T-helper 2 cell treated with Interferon-gamma antibody and Interleukin-4, amounts not matched to agents 5 μg/mL and 100 μg/mL, for 36 hours (primary cell): ENCODE measurements around the gene TENM4.

Experiments used
- DNase-seq: peaks from one replicate; pipeline ENCODE4 v3.0.0; 2021; ENCODE audit warnings: low spot score
- H3K27ac Mint-ChIP-seq: one replicate; pipeline ENCODE4 v1.8.0; 2021; ENCODE audit warnings: mild to moderate bottlenecking, mixed read lengths
- H3K27me3 Mint-ChIP-seq: one replicate; pipeline ENCODE4 v1.8.0; 2021; ENCODE audit warnings: low read depth, mixed read lengths
- H3K36me3 Mint-ChIP-seq: one replicate; pipeline ENCODE4 v1.8.0; 2021; ENCODE audit warnings: low read depth, mixed read lengths
- H3K4me1 Mint-ChIP-seq: one replicate; pipeline ENCODE4 v1.8.0; 2021; ENCODE audit warnings: low read depth, mixed read lengths
- H3K4me3 Mint-ChIP-seq: one replicate; pipeline ENCODE4 v1.8.0; 2022; ENCODE audit warnings: mild to moderate bottlenecking, moderate library complexity, mixed read lengths
- H3K9me3 Mint-ChIP-seq: one replicate; pipeline ENCODE4 v1.8.0; 2021; ENCODE audit warnings: mixed read lengths

Gene TENM4

DNA sequence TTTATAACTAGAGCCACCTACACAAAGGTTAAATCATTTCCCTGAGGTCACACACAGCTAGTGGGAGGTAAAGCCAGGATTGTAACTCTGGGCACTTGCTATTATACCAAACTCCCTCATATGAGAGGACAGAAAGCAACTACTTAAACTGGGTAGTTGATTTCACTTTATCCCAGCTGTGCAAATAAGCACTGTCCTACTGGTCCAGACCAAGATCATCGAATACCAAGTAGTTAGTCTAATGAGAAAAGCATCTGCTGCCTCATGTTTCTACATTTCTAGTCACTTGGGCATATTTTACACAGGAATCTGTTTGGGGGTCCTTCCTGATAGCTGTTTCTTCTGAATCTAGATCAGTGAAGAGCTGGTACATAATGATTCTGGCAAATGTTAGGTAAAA, 687.5 kb downstream of the TENM4 start:
- Mint-ChIP-seq H3K4me1 (no peaks in the 10 kb centered on the region), H3K4me3 (no peak overlapping the region), H3K27ac (no peak overlapping the region), H3K9me3 (no peaks in the 10 kb centered on the region), H3K36me3 (no peaks in the 10 kb centered on the region), H3K27me3 (peaks cover 9% of the 10 kb centered on the region)
- DNase-seq = no peak

DNA sequence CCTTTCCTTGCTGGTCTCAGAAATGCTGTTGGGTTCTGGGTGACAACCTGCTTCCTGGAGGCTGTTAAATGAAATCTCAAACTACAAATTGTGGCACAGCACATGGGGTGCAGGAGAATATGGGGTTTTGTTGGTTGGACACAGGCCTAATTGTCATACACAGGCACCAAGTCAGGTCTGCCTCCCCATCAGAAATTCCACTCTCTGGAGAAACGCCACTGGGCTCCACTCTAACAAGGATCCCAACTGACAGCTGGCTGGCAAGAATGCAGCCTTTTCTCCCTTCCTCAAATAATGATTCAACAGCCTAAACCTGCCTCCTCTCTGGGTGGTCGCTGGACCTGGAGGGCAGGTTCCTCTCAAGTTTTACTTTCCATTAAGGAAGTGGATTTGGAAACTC, 688.3 kb downstream of the TENM4 start:
- no peaks in the 10 kb centered on the region for H3K4me1 Mint-ChIP-seq

DNA sequence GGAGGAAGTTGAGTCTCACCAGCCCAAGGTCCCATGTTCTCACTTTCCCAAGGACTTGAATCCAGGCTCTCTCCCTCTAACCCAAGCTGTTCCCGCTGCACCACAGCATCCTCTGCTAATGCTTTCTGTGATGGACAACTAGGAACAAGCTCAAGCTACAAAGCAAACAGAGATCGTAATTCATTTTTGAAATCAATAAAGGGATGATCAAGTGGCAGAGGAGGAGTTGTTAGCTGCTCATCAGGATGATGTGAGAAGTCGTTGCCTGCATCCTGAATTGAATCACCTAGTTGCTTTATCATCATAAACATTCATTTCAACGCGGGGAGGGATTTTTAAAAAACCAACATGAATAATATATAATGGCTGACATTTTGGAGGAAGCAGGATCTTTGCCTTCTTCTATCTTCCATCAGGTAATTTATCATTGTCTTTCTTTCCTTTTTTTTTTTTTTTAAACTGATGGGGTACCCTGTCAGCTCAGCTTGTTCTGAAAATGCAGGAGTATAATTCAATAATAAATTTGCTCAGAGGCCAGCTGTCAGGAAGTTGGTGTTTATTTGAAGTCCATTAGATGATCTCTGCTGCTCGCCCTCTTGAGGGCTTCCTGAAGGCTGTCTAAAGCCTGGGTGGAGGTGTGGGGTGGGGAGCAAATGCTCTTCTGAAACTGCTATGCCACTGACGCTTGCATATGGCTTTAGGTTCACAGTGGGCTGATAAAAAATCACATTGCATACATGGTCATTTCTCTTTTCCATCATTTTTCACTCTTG, 691.7 kb downstream of the TENM4 start:
- H3K4me1 Mint-ChIP-seq = no peaks in the 10 kb centered on the region
- H3K9me3 Mint-ChIP-seq = no peaks in the 10 kb centered on the region
- no peak overlapping the region for H3K27ac Mint-ChIP-seq
- H3K27me3 Mint-ChIP-seq = peaks cover 6% of the 10 kb centered on the region
- no peak overlapping the region for H3K4me3 Mint-ChIP-seq
- no peaks in the 10 kb centered on the region for H3K36me3 Mint-ChIP-seq
- DNase-seq = no peak

More for the DNA sequence above, 688.3 kb downstream of the TENM4 start:
- H3K4me3 Mint-ChIP-seq = no peak overlapping the region
- peaks cover 9% of the 10 kb centered on the region for H3K27me3 Mint-ChIP-seq
- no peaks in the 10 kb centered on the region for H3K9me3 Mint-ChIP-seq
- DNase-seq = no peak
- no peak overlapping the region for H3K27ac Mint-ChIP-seq
- no peaks in the 10 kb centered on the region for H3K36me3 Mint-ChIP-seq

DNA sequence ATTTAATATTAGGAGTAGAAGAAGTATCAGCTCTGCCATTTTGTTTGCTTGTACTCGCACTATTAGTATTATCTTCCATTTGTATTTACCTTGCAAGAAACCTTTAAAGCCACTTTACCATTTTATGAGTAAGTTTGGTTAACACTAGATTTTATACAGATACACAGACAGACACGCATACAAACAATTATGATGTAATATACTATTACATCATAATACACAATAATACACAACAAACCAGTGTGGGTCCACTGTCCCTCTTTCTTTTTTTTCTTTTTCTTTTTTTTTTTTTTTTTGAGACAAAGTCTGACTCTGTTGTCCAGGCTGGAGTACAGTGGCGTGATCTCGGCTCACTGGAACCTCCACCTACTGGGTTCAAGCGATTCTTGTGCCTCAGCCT, 695.9 kb downstream of the TENM4 start:
- Mint-ChIP-seq H3K9me3 (no peaks in the 10 kb centered on the region), H3K4me3 (no peak overlapping the region), H3K27ac (no peak overlapping the region), H3K27me3 (peaks cover 5% of the 10 kb centered on the region), H3K4me1 (no peaks in the 10 kb centered on the region), H3K36me3 (no peaks in the 10 kb centered on the region)
- no peak for DNase-seq

DNA sequence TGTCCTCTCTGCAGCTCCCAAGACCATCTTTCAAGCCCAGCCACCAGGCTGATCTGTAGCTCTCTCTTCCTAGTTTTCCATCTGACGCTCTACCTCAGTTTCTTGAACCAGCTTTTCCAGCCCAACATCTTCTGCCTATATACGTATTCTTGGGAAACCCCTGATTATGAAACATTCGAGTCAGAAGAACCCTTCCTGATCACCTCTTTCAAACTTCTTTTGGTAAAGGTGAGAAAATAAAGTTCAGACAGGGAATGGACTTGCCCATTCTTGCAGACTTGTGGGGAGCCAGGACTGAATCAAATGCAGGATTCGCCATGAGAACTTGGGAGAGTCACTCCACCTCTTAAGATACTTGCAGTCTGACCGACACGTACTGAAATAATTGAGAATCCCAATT, 696.6 kb downstream of the TENM4 start:
- DNase-seq = no peak

DNA sequence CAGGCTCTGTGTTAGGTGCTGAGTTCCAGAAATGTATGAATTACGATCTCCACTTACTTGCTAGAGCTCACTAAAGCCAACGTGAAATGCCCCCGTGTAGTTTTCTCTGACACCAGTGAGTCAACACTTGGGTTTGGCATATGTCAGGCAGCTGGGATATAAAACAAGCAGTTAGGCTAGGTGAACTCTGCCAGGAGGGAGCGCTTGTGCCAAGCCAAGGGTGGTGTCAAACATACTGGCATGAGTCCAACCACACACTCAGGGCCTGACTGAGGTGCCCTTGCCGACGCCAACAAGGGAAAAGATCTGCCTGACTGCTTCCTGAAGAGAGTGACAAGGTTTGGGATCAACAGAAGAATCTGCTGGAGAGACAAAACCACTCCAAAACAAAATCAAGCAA, 698.4 kb downstream of the TENM4 start:
- Mint-ChIP-seq H3K27ac (no peak overlapping the region), H3K9me3 (no peaks in the 10 kb centered on the region), H3K27me3 (peaks cover 5% of the 10 kb centered on the region), H3K4me1 (no peaks in the 10 kb centered on the region), H3K4me3 (no peak overlapping the region), H3K36me3 (no peaks in the 10 kb centered on the region)
- DNase-seq = no peak

More for the DNA sequence above, 696.6 kb downstream of the TENM4 start:
- Mint-ChIP-seq H3K9me3 (no peaks in the 10 kb centered on the region), H3K4me1 (no peaks in the 10 kb centered on the region), H3K27me3 (peaks cover 5% of the 10 kb centered on the region), H3K4me3 (no peak overlapping the region), H3K36me3 (no peaks in the 10 kb centered on the region), H3K27ac (no peak overlapping the region)

DNA sequence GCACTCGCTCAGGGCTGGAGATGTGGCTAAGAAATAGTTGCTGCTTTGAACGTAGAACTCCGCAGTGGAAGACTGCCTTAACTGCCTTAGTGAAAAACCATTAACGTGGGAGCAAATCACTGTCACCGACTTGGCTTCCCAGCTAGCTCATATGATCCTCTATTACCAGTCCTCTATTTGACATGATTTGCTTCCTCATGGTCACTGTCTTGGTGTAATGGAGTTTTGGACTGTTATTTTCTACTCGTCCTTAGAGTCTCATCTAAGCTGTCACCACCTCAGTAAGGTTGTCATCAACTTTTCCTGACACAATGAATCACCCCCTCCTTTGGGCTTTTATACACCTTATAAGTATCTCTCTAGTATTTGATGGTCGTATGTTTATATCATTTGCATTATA, 699.1 kb downstream of the TENM4 start:
- Mint-ChIP-seq H3K4me3 (no peak overlapping the region), H3K9me3 (no peaks in the 10 kb centered on the region), H3K36me3 (no peaks in the 10 kb centered on the region), H3K27me3 (peaks cover 5% of the 10 kb centered on the region), H3K27ac (no peak overlapping the region), H3K4me1 (no peaks in the 10 kb centered on the region)
- DNase-seq = no peak

DNA sequence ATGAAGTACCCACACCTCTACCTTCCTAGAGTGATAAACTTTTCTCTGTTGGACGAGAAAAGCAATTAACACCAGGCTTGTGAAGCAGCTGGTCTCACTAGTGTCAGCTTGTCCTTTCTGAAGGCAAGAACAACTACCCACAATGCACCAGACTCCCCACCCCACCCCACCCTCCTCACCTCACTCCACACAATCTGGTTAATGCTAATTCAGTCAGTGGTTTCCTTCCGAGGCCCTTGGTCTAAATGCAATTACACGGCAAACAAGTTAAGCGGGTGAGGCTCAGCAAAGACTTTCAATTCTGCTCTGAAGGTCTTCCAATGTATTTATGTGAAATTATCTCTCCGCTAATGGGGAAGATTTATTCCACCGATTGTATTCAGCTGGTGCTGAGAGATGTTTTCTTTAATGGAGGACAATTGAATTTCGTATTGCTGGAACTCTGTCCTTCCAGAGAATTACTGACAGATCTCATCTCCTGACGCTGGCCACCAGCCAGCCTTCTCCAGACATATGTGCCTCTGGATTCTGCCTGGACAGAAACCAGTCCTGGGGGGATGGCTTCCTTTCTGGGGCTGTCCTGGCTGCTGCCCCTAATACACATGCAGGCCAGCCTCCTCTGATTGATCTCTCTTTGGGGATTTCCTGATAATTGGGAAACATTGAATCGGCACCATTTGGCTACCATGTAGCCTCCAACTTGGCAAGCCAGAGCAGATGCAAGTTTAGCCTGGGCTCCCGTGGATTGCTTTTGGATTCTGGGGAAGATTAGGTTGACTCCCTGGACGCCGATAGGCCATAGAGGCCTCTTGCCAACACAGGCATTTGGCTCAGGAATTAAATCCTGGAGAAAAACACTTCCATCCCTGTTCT, 700.4 kb downstream of the TENM4 start:
- no peak for DNase-seq
- H3K4me3 Mint-ChIP-seq = no peak overlapping the region
- no peaks in the 10 kb centered on the region for H3K36me3 Mint-ChIP-seq
- H3K4me1 Mint-ChIP-seq = no peaks in the 10 kb centered on the region
- H3K9me3 Mint-ChIP-seq = no peaks in the 10 kb centered on the region
- H3K27me3 Mint-ChIP-seq = peaks cover 12% of the 10 kb centered on the region
- H3K27ac Mint-ChIP-seq = no peak overlapping the region

DNA sequence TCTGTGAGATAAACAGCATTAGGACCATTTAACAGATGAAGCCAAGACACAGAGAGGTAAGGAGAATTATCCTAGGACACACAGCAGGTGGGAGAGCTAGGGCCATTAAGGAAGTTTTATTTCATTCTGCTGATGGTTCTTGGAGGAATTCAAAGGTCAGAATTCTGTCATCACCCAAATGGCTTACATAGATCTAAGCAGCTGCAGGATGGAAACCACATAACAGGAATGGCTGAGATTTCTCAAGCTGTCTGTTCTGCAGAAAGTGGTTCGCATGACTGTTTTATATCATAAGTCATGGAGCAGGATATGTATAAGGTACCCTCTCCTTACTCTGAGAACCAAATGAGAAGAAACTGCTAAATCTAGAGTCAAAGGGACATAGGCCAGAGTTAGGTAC, 702.9 kb downstream of the TENM4 start:
- Mint-ChIP-seq H3K36me3 (no peaks in the 10 kb centered on the region), H3K4me3 (no peak overlapping the region), H3K9me3 (no peaks in the 10 kb centered on the region), H3K27ac (no peak overlapping the region), H3K27me3 (peaks cover 7% of the 10 kb centered on the region), H3K4me1 (no peaks in the 10 kb centered on the region)
- no peak for DNase-seq

DNA sequence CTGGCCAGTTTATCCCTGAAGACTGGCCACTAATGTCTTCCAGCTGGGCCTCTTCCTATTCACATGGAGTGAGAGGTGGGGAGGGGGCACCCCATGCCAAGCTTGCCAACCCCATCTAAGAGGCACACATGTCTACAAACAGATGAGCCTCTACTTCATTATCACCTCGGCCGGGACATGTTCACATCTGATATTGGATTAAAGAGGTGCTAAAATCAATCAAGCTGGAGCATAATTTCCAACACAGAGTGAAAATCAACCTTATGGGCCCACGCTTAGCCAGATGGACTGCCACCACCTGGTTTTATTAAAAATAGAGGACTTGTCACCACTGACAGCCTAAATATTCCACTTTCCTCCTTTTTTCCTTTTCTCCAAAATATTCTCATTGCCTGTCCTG, 703.5 kb downstream of the TENM4 start:
- Mint-ChIP-seq H3K4me3 (no peak overlapping the region), H3K9me3 (no peaks in the 10 kb centered on the region), H3K36me3 (no peaks in the 10 kb centered on the region), H3K4me1 (no peaks in the 10 kb centered on the region), H3K27me3 (peaks cover 7% of the 10 kb centered on the region), H3K27ac (no peak overlapping the region)
- no peak for DNase-seq

DNA sequence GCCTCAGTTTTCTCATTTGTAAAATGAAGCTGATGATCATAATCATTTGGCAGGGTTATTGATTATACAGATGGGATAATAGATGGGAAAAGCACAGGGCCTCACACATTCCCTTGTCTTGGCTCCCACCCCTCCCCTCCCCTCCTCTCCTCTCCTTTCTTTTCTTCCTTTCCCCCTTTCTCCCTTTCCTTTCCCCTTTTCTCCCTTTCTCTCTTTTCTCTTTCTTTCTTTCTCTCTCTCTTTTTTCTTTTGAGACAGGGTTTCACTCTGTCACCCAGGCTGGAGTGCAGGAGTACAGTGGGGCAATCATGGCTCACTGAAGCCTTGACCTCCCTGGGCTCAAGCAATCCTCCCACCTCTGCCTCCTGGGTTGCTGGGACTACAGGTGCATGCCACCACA, 705.1 kb downstream of the TENM4 start:
- Mint-ChIP-seq H3K4me1 (no peaks in the 10 kb centered on the region), H3K4me3 (no peak overlapping the region), H3K36me3 (no peaks in the 10 kb centered on the region), H3K27me3 (peaks cover 7% of the 10 kb centered on the region), H3K9me3 (no peaks in the 10 kb centered on the region), H3K27ac (no peak overlapping the region)
- DNase-seq = no peak

DNA sequence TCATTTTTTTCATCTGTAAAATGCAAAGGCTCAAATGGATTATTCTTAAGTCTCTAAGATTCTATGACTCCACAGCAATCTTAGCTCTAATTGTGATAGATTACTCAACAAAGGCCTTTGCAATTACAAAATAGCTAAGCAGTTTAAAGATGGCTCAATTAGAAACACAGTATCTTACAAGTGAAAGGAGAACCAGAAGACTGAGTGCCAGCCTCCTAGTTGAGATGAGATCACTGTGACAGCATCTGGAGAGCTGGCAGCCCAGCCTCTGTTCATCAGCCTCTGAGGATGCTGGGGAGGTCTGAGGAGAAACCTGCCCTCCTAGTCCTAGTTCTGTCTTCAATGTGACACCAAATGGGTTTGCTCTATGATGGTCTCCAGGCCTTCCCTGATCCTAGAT, 707.8 kb downstream of the TENM4 start:
- Mint-ChIP-seq H3K4me3 (no peak overlapping the region), H3K27ac (no peak overlapping the region), H3K27me3 (peaks cover 10% of the 10 kb centered on the region), H3K9me3 (no peaks in the 10 kb centered on the region), H3K36me3 (no peaks in the 10 kb centered on the region), H3K4me1 (no peaks in the 10 kb centered on the region)
- no peak for DNase-seq

DNA sequence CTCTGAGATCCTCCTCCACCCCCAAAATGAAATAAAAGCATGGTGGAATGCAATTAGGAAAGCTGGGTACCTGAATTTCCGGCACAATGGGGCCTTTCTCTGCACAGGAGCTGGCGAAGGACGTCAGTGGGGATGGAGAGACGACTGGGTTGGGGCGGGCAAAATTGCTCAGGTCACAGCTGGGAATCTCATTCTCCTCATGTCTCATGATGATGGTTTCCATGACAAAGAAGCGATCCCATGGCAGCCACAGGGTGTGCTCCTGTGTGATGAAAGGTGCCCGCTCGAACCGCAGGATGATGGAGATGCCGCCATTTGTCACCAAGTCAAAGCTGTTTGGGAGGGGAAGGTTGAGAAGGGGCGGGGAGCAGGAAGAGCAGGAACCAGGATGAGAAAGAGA, 708.6 kb downstream of the TENM4 start:
- Mint-ChIP-seq H3K27me3 (peaks cover 10% of the 10 kb centered on the region), H3K4me1 (no peaks in the 10 kb centered on the region), H3K27ac (no peak overlapping the region), H3K9me3 (no peaks in the 10 kb centered on the region), H3K36me3 (no peaks in the 10 kb centered on the region), H3K4me3 (no peak overlapping the region)
- no peak for DNase-seq

DNA sequence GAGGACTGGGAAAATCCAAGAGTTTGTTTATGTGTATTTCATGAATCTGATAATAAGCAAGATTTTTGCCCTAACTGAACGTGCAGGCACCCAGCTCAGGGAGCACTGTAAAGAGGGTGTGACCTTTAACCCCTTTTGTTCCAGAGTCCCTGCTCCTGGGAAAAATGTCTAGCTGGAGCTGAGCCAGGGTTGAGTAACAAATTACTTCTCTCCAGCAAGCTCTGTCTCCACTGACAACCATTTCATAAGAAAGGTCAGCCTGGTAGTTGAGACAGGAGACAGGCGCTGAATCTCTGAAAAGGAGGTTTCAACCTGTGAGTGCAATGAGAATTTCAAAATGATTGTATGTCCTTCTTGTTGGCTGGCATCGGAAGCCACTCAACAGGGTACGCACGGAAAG, 709.8 kb downstream of the TENM4 start:
- Mint-ChIP-seq H3K9me3 (no peaks in the 10 kb centered on the region), H3K27me3 (peaks cover 7% of the 10 kb centered on the region), H3K4me1 (no peaks in the 10 kb centered on the region), H3K27ac (no peak overlapping the region), H3K4me3 (no peak overlapping the region), H3K36me3 (no peaks in the 10 kb centered on the region)
- no peak for DNase-seq
